Astrocyte (in vitro differentiated cells and primary cell): ENCODE results near the gene PADI4.

Experiments used
- EZH2 ChIP-seq: IDR thresholded peaks from 2 replicates; pipeline ENCODE4 v1.6.1; 2012; ENCODE audit warnings: mild to moderate bottlenecking, low read length, inconsistent platforms; ENCODE audit not compliant: insufficient read depth
- TF ChIP-seq, protein P1 (sequence below): IDR thresholded peaks from 2 replicates; pipeline ENCODE4 v1.5.1; 2011; ENCODE audit warnings: low read depth, mild to moderate bottlenecking, inconsistent platforms, low read length, moderate library complexity; ENCODE audit not compliant: insufficient read depth

DNA sequence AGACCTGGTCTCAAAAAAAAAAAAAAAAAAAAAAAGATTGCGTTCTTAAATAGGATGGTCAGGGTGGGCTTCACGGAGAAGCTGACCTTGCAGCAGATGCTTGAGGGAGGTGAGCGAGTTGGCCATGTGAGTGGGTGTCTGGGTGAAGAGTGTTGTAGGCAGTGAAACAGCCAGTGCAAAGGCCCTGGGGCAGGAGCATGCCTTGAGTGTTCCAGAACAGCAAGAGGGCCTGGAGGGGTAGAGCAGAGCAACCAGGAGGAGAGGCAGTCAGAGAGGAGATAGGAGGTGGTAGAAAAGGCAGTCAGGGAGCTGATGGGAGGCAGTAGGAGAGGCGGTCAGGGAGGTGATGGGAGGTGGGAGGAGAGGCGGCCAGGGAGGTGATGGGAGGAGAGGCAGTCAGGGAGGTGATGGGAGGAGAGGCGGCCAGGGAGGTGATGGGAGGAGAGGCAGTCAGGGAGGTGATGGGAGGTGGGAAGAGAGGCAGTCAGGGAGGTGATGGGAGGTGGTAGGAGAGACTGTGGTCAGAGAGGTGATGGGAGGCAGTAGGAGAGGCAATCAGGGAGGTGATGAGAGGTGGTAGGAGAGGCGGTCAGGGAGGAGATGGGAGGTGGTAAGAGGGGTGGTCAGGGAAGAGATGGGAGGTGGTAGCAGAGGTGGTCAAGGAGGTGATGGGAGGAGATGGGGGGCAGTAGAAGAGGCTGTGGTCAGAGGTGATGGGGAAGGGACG is 43.8 kb downstream of the PADI4 start:
- TF ChIP-seq EZH2 = no peak
- TF ChIP-seq, protein P1, sequence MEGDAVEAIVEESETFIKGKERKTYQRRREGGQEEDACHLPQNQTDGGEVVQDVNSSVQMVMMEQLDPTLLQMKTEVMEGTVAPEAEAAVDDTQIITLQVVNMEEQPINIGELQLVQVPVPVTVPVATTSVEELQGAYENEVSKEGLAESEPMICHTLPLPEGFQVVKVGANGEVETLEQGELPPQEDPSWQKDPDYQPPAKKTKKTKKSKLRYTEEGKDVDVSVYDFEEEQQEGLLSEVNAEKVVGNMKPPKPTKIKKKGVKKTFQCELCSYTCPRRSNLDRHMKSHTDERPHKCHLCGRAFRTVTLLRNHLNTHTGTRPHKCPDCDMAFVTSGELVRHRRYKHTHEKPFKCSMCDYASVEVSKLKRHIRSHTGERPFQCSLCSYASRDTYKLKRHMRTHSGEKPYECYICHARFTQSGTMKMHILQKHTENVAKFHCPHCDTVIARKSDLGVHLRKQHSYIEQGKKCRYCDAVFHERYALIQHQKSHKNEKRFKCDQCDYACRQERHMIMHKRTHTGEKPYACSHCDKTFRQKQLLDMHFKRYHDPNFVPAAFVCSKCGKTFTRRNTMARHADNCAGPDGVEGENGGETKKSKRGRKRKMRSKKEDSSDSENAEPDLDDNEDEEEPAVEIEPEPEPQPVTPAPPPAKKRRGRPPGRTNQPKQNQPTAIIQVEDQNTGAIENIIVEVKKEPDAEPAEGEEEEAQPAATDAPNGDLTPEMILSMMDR = no peak
